ENCODE measurements around the gene COLQ.

- TF ChIP-seq, protein P1, sequence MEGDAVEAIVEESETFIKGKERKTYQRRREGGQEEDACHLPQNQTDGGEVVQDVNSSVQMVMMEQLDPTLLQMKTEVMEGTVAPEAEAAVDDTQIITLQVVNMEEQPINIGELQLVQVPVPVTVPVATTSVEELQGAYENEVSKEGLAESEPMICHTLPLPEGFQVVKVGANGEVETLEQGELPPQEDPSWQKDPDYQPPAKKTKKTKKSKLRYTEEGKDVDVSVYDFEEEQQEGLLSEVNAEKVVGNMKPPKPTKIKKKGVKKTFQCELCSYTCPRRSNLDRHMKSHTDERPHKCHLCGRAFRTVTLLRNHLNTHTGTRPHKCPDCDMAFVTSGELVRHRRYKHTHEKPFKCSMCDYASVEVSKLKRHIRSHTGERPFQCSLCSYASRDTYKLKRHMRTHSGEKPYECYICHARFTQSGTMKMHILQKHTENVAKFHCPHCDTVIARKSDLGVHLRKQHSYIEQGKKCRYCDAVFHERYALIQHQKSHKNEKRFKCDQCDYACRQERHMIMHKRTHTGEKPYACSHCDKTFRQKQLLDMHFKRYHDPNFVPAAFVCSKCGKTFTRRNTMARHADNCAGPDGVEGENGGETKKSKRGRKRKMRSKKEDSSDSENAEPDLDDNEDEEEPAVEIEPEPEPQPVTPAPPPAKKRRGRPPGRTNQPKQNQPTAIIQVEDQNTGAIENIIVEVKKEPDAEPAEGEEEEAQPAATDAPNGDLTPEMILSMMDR (IDR thresholded peaks at IDR 0.05): no peak
- no peak for TF ChIP-seq POLR2A (IDR thresholded peaks at IDR 0.05)
Observed at GRCh38 chr3:15556512-15556911, 35.0 kb upstream of the COLQ start.

Data from heart left ventricle (tissue), 13 donors.